ENCODE measurements around the gene MED6.

DNA sequence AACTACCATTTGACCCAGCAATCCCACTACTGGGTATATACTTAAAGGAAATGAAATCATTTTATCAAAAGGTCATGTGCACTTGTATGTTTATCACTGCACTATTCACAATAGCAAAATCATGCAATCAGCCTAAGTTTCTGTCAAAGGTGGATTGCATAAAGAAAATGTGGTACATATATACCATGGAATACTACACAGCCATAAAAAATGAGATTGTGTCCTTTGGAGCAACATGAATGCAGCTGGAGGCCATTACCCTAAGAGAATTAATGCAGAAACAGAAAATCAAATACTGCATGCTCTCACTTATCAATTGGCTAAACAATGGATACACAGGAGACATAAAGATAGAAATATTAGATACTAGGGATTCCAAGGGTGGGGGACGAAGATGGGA lies 27.4 kb downstream of the MED6 start:
- TF ChIP-seq CTCF (IDR thresholded peaks at IDR 0.05) (no peak), POLR2A (IDR thresholded peaks at IDR 0.05; ENCODE audit: low read depth) (no peak)

Data from esophagus muscularis mucosa (tissue), 3 donors.